GM12874 (cell line): ENCODE results near the gene CHST3.

ENCODE experiments used
- TF ChIP-seq, protein P1 (sequence below): IDR thresholded peaks from 2 replicates; pipeline ENCODE4 v1.5.1; 2011; ENCODE audit warnings: low read depth, mild to moderate bottlenecking, control low read depth, low read length, moderate library complexity; ENCODE audit not compliant: insufficient read depth

Gene CHST3

GRCh38 chr10:71966046-71967004, 2.1 kb downstream of the CHST3 start:
- TF ChIP-seq, protein P1, sequence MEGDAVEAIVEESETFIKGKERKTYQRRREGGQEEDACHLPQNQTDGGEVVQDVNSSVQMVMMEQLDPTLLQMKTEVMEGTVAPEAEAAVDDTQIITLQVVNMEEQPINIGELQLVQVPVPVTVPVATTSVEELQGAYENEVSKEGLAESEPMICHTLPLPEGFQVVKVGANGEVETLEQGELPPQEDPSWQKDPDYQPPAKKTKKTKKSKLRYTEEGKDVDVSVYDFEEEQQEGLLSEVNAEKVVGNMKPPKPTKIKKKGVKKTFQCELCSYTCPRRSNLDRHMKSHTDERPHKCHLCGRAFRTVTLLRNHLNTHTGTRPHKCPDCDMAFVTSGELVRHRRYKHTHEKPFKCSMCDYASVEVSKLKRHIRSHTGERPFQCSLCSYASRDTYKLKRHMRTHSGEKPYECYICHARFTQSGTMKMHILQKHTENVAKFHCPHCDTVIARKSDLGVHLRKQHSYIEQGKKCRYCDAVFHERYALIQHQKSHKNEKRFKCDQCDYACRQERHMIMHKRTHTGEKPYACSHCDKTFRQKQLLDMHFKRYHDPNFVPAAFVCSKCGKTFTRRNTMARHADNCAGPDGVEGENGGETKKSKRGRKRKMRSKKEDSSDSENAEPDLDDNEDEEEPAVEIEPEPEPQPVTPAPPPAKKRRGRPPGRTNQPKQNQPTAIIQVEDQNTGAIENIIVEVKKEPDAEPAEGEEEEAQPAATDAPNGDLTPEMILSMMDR = no peak

GRCh38 chr10:71968553-71969474, 4.6 kb downstream of the CHST3 start:
- TF ChIP-seq, protein P1 = no peak

GRCh38 chr10:71969929-71970328, 5.7 kb downstream of the CHST3 start:
- TF ChIP-seq, protein P1 = no peak

DNA sequence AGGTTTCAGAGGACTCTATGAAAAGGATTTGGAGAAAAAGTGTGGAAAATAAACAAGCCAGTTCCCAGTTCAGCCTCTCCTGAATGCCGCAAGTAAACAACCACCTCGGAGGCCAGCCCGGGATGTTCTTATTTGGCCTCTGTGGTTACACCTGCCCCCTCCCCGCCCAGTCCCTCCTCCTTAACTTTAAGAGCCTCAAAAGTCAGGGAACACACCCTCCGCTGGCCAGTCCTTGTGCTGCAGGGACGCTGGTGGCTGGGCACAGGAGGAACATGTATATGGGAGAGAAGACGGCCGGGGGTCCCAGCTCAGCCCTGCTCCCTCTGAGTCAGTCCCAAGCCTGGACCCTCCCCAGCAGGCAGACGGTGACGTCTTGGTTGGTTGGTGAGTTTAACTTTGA, 6.1 kb downstream of the CHST3 start:
- TF ChIP-seq, protein P1 = no peak

- TF ChIP-seq, protein P1 = no peak
Measured at GRCh38 chr10:71970869-71971268, 6.7 kb downstream of the CHST3 start.

- TF ChIP-seq, protein P1 = no peak
Measured at GRCh38 chr10:71971311-71971731, 7.1 kb downstream of the CHST3 start.
